HG03064 (cell line): Measurements from ENCODE around the gene RGL3.
A peak's percentile ranks its signal among the peaks of the same experiment; 100 is the strongest.
"Not testable (repeated sequence)": the region's sequence is repeated elsewhere in the genome, so short reads cannot be mapped to it uniquely, and the experiment has no call there.

Experiments used
- ATAC-seq: cut with Tn5 transposase; IDR thresholded peaks from one replicate; pipeline ENCODE4 v1.9.1; 2021; ENCODE audit warnings: low read depth; ENCODE audit not compliant: unreplicated experiment

Gene RGL3

GRCh38 chr19:11450570-11451326 is 31.6 kb upstream of the RGL3 start:
- no peak for ATAC-seq

- ATAC-seq, result no peak
These were observed 29.9 kb upstream of the RGL3 start for GRCh38 chr19:11448923-11449554.

- ATAC-seq, result no peak
These were observed 29.3 kb upstream of the RGL3 start for GRCh38 chr19:11448410-11448809.

- ATAC-seq, result no peak
These were observed 28.5 kb upstream of the RGL3 start for GRCh38 chr19:11447347-11448262.

GRCh38 chr19:11446652-11447301 is 27.7 kb upstream of the RGL3 start:
- no peak for ATAC-seq

- no peak for ATAC-seq
These were observed 27.1 kb upstream of the RGL3 start for GRCh38 chr19:11446271-11446651.

GRCh38 chr19:11445141-11445540 is 26.0 kb upstream of the RGL3 start:
- ATAC-seq, result no peak

GRCh38 chr19:11444059-11444458 is 24.9 kb upstream of the RGL3 start:
- no peak for ATAC-seq

- no peak for ATAC-seq
These were observed 18.8 kb upstream of the RGL3 start for GRCh38 chr19:11437955-11438354.

GRCh38 chr19:11435833-11436313 is 16.8 kb upstream of the RGL3 start:
- no peak for ATAC-seq

GRCh38 chr19:11435057-11435832 is 16.1 kb upstream of the RGL3 start, which contains the start of the genes ODAD3 and PRKCSH:
TSS of gene ODAD3 (minus strand) at chr19:11435121. CDS start at chr19:11435016, 105 bp downstream.
TSS of gene PRKCSH (plus strand) at chr19:11435635. CDS start at chr19:11436118, 483 bp downstream.
- peak; percentile 83 for ATAC-seq

GRCh38 chr19:11434703-11435056 is 15.6 kb upstream of the RGL3 start:
- ATAC-seq, result no peak

- ATAC-seq, result not testable (repeated sequence)
These were observed 14.4 kb upstream of the RGL3 start for GRCh38 chr19:11433526-11433925.

- no peak for ATAC-seq
These were observed 7.5 kb upstream of the RGL3 start for GRCh38 chr19:11426656-11427055.

- no peak for ATAC-seq
These were observed 6.8 kb upstream of the RGL3 start for GRCh38 chr19:11425719-11426457.

GRCh38 chr19:11423791-11424181 is 4.7 kb upstream of the RGL3 start:
- ATAC-seq, result no peak

- ATAC-seq, result no peak
These were observed 4.2 kb upstream of the RGL3 start for GRCh38 chr19:11423164-11423790.
